ENCODE measurements around the gene ABCB11.
"Not testable (repeated sequence)": the region's sequence is repeated elsewhere in the genome, so short reads cannot be mapped to it uniquely, and the experiment has no call there.

Gene ABCB11

DNA sequence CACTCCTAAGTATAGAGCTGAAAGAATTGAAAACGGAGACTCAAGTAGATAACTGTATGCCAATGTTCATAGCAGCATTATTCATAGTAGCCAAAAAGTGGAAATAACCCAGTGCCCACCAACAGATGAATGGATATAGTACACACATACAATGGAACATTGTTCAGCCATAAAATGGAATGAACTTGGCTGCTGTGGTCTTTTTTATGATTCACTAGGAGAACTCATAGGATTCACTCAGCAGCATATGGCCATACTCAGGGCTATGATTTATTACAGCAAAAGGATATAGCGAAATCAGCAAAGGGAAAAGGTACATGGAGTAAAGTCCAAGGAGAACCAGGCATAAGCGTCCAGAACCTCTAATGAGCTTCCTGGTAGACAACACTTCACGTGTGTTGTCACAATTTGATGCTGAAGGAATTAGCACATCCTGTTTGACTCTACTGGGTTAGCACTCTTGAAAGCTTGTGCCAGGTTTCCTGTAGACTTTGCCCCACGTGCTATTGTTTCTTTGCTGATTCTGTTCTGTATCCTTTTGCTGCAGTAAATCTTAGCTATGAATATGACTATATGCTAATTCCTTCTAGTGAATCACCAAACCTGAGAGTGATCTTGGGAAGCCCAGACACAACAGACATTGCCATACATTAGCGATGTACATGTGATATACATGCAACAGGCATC, 156.6 kb downstream of the ABCB11 start:
- no peak for DNase-seq

DNA sequence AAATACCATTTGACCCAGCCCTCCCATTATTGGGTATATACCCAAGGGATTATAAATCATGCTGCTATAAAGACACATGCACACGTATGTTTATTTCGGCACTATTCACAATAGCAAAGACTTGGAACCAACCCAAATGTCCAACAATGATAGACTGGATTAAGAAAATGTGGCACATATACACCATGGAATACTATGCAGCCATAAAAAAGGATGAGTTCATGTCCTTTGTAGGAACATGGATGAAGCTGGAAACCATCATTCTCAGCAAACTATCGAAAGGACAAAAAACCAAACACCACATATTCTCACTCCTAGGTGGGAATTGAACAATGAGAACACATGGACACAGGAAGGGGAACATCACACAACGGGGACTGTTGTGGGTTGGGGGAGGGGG, 160.3 kb downstream of the ABCB11 start:
- DNase-seq = not testable (repeated sequence)

Data from activated CD8-positive, alpha-beta memory T cell treated with anti-CD3 and anti-CD28 coated beads, Interleukin-2, amount 50 U/mL, for 4 hours (primary cell).